Stimulated activated CD4-positive, alpha-beta T cell treated with anti-CD3 and anti-CD28 coated beads, Interleukin-12 subunit alpha, Interleukin-12 subunit beta, amount 100 ng/mL, for 4 hours (primary cell): Measurements from ENCODE around the gene ARHGAP45.

Source experiments
- DNase-seq: peaks from one replicate; pipeline ENCODE4 v3.0.0-alpha.2; 2020

Gene ARHGAP45

DNA sequence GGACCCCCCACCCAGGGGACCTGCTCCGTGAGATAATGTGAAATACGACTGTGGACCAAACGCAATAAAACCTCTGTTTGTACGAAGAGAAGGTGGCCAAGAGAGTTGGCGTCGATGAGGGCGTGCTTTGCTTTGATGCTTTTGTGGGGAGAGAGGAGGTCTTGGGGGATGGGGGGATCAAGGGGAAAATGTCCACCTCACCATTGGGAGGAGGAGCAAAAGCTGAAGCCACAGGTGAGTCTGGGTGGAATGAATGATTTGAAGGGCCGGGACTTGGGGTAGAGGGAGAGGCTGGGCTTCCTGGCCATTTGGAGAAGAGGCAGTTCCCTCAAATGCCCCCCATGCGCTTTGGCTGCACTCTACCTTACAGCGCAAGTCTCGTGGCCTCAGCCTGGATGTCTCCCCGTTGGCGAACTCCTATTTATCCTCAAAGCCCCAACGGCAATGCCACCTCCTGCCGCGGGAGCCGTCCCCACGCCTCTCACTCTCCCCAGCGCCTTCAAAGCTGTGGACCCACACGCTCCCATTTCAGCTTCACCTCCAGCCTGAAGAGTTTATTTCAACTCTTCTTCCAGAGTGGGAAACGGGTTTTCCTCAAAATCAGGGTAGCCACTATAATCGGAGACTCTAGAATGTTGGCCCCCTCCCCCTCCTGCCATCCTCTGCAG, 27.9 kb upstream of the ARHGAP45 start:
- DNase-seq: no peak

GRCh38 chr19:1039646-1040475, 27.1 kb upstream of the ARHGAP45 start, which contains the start of gene ABCA7:
ABCA7 (plus strand) TSS chr19:1040107; CDS start chr19:1041362, 1,255 bp downstream.
- peak; percentile 100 for DNase-seq

DNA sequence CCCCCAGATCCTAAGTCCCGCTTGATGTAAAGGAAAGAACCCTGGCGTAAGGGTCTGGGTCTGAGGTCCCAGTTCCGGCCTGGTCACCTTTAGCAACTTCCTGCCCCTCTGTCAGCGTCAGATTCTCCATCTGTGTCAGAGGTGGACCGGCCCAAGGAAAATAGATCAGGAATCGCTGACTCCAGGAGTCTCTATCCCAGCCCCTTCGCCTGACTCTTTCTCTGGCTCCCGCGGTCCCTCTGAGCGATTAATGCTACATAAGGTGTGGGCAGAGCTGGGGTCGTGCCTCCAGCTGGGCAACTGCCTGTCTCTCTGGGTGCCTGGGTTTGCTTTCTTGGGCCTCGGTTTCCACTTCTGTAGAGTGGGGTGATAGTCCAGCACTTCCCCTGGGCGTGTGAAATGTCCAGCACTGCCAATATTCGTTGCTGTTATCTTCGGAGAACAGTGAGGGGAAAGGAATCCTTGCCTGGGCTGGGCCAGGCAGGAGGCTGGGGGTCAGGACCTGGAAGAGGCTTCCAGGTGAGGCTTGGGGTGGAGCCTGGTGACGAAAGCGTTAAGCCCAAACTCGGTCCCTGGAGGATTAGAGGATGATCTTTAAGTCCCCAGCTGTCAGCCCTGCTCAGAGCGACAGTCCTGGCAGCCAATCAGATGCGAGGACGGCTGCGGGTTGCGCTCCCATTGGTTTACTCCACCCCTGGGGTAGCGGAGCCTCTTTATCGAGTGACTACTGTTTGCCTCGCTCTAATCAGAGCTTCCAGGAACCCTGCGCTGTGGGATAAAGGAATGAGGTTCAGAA, 26.3 kb upstream of the ARHGAP45 start:
- DNase-seq: peak; percentile 85

DNA sequence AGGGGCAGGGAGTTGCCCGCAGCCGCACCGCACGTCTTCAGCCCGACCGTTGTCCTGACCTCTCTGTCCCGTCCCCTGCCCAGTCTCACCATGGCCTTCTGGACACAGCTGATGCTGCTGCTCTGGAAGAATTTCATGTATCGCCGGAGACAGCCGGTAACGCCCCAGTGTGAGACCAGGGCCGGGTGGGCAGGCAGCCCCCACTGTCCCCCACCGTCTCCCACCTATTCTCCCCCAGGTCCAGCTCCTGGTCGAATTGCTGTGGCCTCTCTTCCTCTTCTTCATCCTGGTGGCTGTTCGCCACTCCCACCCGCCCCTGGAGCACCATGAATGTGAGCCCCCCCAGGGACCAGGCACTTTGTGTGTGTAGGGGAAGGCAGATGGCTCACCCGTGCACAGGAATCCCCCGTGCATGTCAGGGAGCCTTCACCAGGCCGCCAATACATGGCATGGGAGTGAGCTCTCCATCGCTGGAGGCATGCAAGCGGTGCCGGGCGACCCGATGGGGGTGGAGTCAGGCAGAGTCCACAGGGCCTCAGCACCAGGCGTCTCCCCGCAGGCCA, 25.6 kb upstream of the ARHGAP45 start:
- no peak for DNase-seq

GRCh38 chr19:1041835-1042685, 24.9 kb upstream of the ARHGAP45 start:
- DNase-seq: no peak

GRCh38 chr19:1042689-1043511, 24.1 kb upstream of the ARHGAP45 start:
- no peak for DNase-seq

GRCh38 chr19:1045247-1045603, 21.7 kb upstream of the ARHGAP45 start:
- DNase-seq: no peak

DNA sequence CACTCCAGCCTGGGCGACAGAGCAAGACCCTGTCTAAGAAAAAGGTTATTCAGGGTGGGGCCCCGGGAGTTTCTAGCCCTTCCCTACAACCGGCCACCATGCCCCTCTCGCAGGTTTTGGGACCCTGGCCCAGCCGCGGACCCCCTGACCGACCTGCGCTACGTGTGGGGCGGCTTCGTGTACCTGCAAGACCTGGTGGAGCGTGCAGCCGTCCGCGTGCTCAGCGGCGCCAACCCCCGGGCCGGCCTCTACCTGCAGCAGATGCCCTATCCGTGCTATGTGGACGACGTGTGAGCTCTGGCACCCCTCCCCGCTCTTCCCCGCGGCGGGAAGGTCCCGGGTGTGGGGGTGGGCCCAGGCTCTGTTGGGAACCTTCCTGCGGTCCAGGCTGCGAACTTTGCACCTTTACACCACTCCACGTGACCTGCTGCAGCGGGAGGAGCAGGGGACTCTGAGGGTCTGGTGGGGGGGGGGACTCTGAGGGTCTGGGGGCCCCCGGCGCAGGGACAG, 20.8 kb upstream of the ARHGAP45 start:
- DNase-seq: no peak

DNA sequence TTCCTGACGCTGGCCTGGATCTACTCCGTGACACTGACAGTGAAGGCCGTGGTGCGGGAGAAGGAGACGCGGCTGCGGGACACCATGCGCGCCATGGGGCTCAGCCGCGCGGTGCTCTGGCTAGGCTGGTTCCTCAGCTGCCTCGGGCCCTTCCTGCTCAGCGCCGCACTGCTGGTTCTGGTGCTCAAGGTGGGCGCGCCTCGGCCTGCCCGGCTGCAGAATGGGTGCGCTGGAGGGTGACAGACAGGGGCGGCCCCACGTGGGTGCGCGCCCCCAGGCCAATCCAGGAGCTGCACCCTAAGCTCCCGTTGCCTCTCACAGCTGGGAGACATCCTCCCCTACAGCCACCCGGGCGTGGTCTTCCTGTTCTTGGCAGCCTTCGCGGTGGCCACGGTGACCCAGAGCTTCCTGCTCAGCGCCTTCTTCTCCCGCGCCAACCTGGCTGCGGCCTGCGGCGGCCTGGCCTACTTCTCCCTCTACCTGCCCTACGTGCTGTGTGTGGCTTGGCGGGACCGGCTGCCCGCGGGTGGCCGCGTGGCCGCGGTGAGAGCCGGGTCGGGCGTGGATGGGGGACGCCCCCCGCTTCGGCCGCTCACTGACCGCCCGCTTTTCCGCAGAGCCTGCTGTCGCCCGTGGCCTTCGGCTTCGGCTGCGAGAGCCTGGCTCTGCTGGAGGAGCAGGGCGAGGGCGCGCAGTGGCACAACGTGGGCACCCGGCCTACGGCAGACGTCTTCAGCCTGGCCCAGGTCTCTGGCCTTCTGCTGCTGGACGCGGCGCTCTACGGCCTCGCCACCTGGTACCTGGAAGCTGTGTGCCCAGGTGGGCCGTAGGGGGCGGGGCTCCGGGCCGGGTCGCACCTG, 19.9 kb upstream of the ARHGAP45 start:
- no peak for DNase-seq

- no peak for DNase-seq
Observed at GRCh38 chr19:1047696-1048147, 19.2 kb upstream of the ARHGAP45 start.

DNA sequence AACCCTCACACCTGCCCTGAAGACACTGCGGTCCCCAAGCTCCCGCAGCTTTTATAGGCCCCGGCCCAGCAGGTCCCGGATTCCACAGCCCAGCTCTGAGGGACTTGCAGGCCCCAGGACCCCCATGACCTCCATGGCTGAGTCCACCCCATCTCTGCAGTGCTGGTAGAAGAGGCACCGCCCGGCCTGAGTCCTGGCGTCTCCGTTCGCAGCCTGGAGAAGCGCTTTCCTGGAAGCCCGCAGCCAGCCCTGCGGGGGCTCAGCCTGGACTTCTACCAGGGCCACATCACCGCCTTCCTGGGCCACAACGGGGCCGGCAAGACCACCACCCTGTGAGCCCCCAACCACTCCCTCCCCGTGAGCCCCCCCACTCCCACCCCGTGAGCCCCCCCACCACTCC, 17.9 kb upstream of the ARHGAP45 start:
- no peak for DNase-seq

GRCh38 chr19:1049800-1050199, 17.2 kb upstream of the ARHGAP45 start:
- no peak for DNase-seq

GRCh38 chr19:1050989-1051788, 15.8 kb upstream of the ARHGAP45 start:
- DNase-seq: no peak

GRCh38 chr19:1051791-1052190, 15.2 kb upstream of the ARHGAP45 start:
- DNase-seq: no peak

GRCh38 chr19:1052349-1052975, 14.5 kb upstream of the ARHGAP45 start:
- DNase-seq: no peak

GRCh38 chr19:1053176-1054101, 13.5 kb upstream of the ARHGAP45 start:
- no peak for DNase-seq
